DND-41 (cell line): ENCODE measurements around the gene GLIPR2.

ENCODE experiments used
- ATAC-seq: fragments of 200-7000 bp; cut with Tn5 transposase; 3 replicates; pipeline ENCODE4 v1.9.1; 2021; ENCODE audit warnings: low read depth; ENCODE audit not compliant: insufficient read depth
- DNase-seq: peaks from one replicate; pipeline ENCODE4 v3.0.0-alpha.2; 2020
- H2AFZ ChIP-seq: 2 replicates; pipeline ENCODE4 v1.6.0; 2012; ENCODE audit warnings: low read depth, low read length
- H3K27ac ChIP-seq: 2 replicates; pipeline ENCODE4 v1.5.1; 2012; ENCODE audit warnings: low read length, inconsistent platforms
- H3K27me3 ChIP-seq: fragments of 200-600 bp; sonication (generic); 2 replicates; pipeline ENCODE4 v1.6.0; 2012; ENCODE audit warnings: low read length, mild to moderate bottlenecking, inconsistent platforms; ENCODE audit not compliant: insufficient read depth, poor library complexity
- H3K36me3 ChIP-seq: 2 replicates; pipeline ENCODE4 v1.5.1; 2012; ENCODE audit warnings: low read length, inconsistent platforms; ENCODE audit not compliant: insufficient read depth
- H3K4me1 ChIP-seq: 2 replicates; pipeline ENCODE4 v1.5.1; 2012; ENCODE audit warnings: mild to moderate bottlenecking, low read length; ENCODE audit not compliant: insufficient read depth
- H3K4me2 ChIP-seq: 2 replicates; pipeline ENCODE4 v1.6.0; 2012; ENCODE audit warnings: mild to moderate bottlenecking, moderate library complexity, low read length, inconsistent platforms; ENCODE audit not compliant: insufficient read depth
- H3K4me3 ChIP-seq, 2 experiments: fragments of 200-600 bp in 1 of 2; shearing (Covaris generic) in 1 of 2; 2 replicates each; pipeline ENCODE4 v1.5.1; 2012 to 2016; ENCODE audit warnings: inconsistent platforms in 2 of 2, low read length in 2 of 2, mild to moderate bottlenecking in 2 of 2, low read depth in 1 of 2, moderate library complexity in 1 of 2
- H3K79me2 ChIP-seq: 2 replicates; pipeline ENCODE4 v1.6.0; 2012; ENCODE audit warnings: low read length, inconsistent platforms; ENCODE audit not compliant: insufficient read depth
- H3K9ac ChIP-seq: 2 replicates; pipeline ENCODE4 v1.6.0; 2012; ENCODE audit warnings: low read depth, mild to moderate bottlenecking, inconsistent platforms, low read length, moderate library complexity
- H3K9me3 ChIP-seq: 2 replicates; pipeline ENCODE4 v1.5.1; 2012; ENCODE audit warnings: low read length, moderate library complexity, mild to moderate bottlenecking, inconsistent platforms; ENCODE audit not compliant: insufficient read depth, severe bottlenecking
- H4K20me1 ChIP-seq: 2 replicates; pipeline ENCODE4 v1.6.0; 2012; ENCODE audit warnings: low read length; ENCODE audit not compliant: insufficient read depth
- CTCF ChIP-seq: IDR thresholded peaks from 2 replicates; pipeline ENCODE4 v1.5.1; 2012; ENCODE audit warnings: borderline replicate concordance, low read length, moderate library complexity, mild to moderate bottlenecking; ENCODE audit not compliant: poor library complexity, severe bottlenecking; ENCODE audit errors: extremely low read depth
- EZH2 ChIP-seq: IDR thresholded peaks from 3 replicates; pipeline ENCODE4 v1.6.1; 2012; ENCODE audit warnings: borderline replicate concordance, low read depth, mild to moderate bottlenecking, moderate library complexity, low read length, inconsistent platforms; ENCODE audit not compliant: severe bottlenecking

GLIPR2 gene

GRCh38 chr9:36102742-36103495 lies 33.6 kb upstream of the GLIPR2 start:
- peak; percentile 100 for ATAC-seq
- TF ChIP-seq EZH2 (no peak), CTCF (peak; percentile 89)

GRCh38 chr9:36109071-36109470 lies 27.5 kb upstream of the GLIPR2 start:
- H4K20me1 ChIP-seq, result no peaks in the 10 kb centered on the region
- no peak for ATAC-seq
- no peak for TF ChIP-seq CTCF
- TF ChIP-seq EZH2, result no peak

More at GRCh38 chr9:36102742-36103495, 33.6 kb upstream of the GLIPR2 start:
- no peaks in the 10 kb centered on the region for H3K36me3 ChIP-seq
- H3K4me3 ChIP-seq, result no peak overlapping the region
- H3K27me3 ChIP-seq, result no peaks in the 10 kb centered on the region
- no peak overlapping the region for H3K27ac ChIP-seq
- H3K4me2 ChIP-seq, result no peak overlapping the region
- H4K20me1 ChIP-seq, result no peaks in the 10 kb centered on the region
- DNase-seq, result peak; percentile 84
- H3K9ac ChIP-seq, result no peak overlapping the region
- H3K9me3 ChIP-seq, result no peaks in the 10 kb centered on the region
- no peaks in the 10 kb centered on the region for H3K4me1 ChIP-seq
- H3K79me2 ChIP-seq, result no peaks in the 10 kb centered on the region
- peak overlapping the region; percentile 67 for H2AFZ ChIP-seq

GRCh38 chr9:36110434-36110833 lies 26.1 kb upstream of the GLIPR2 start:
- Histone ChIP-seq H3K36me3 (peaks cover 2% of the 10 kb centered on the region), H3K79me2 (no peaks in the 10 kb centered on the region), H4K20me1 (no peaks in the 10 kb centered on the region), H3K4me2 (no peak overlapping the region), H2AFZ (no peak overlapping the region), H3K9ac (no peak overlapping the region), H3K4me3 (no peak overlapping the region), H3K9me3 (no peaks in the 10 kb centered on the region), H3K27me3 (no peaks in the 10 kb centered on the region), H3K27ac (no peak overlapping the region), H3K4me1 (no peaks in the 10 kb centered on the region)
- DNase-seq (no peak), ATAC-seq (no peak)
- TF ChIP-seq CTCF (no peak), EZH2 (no peak)

More at GRCh38 chr9:36109071-36109470, 27.5 kb upstream of the GLIPR2 start:
- no peak overlapping the region for H2AFZ ChIP-seq
- H3K4me2 ChIP-seq, result no peak overlapping the region
- H3K27ac ChIP-seq, result no peak overlapping the region
- no peaks in the 10 kb centered on the region for H3K27me3 ChIP-seq
- no peak overlapping the region for H3K9ac ChIP-seq
- peaks cover 2% of the 10 kb centered on the region for H3K36me3 ChIP-seq
- H3K9me3 ChIP-seq, result no peaks in the 10 kb centered on the region
- H3K79me2 ChIP-seq, result no peaks in the 10 kb centered on the region
- no peak for DNase-seq
- no peak overlapping the region for H3K4me3 ChIP-seq
- H3K4me1 ChIP-seq, result no peaks in the 10 kb centered on the region

GRCh38 chr9:36112516-36112915 lies 24.0 kb upstream of the GLIPR2 start:
- no peak overlapping the region for H3K27ac ChIP-seq

More at GRCh38 chr9:36112516-36112915, 24.0 kb upstream of the GLIPR2 start:
- Histone ChIP-seq H3K4me1 (no peaks in the 10 kb centered on the region), H3K9ac (no peak overlapping the region), H3K27me3 (no peaks in the 10 kb centered on the region), H3K4me2 (no peak overlapping the region), H3K79me2 (no peaks in the 10 kb centered on the region), H2AFZ (no peak overlapping the region), H3K4me3 (no peak overlapping the region), H4K20me1 (no peaks in the 10 kb centered on the region), H3K36me3 (peaks cover 2% of the 10 kb centered on the region), H3K9me3 (no peaks in the 10 kb centered on the region)
- TF ChIP-seq EZH2 (no peak), CTCF (no peak)
- DNase-seq (no peak), ATAC-seq (no peak)
